Naive B cell (primary cell): ENCODE measurements around the gene NTM. TPM values are rescaled to one million over a fixed set of nuclear protein-coding genes. Genes with fewer than 3 reads are reported as not detected.

Experiments
- ATAC-seq, 2 donors: fragments of 150-1000 bp; cut with Tn5 transposase; 2 replicates each; pipeline ENCODE4 v1.10.0; 2021; ENCODE audit warnings: low read depth in 2 of 2, mild to moderate bottlenecking in 2 of 2, moderate library complexity in 2 of 2
- DNase-seq: peaks from one replicate; pipeline ENCODE4 v3.0.0; 2022
- H3K27ac Mint-ChIP-seq, 6 donors: one replicate each; pipeline ENCODE4 v1.8.0; 2020 to 2022; ENCODE audit warnings: mild to moderate bottlenecking in 6 of 6, mixed read lengths in 6 of 6, moderate library complexity in 5 of 6, inconsistent platforms in 2 of 6
- H3K27me3 Mint-ChIP-seq, 3 donors: one replicate each; pipeline ENCODE4 v1.8.0; 2021 to 2022; ENCODE audit warnings: mixed read lengths in 3 of 3, mild to moderate bottlenecking in 1 of 3
- H3K36me3 Mint-ChIP-seq, 2 donors: one replicate each; pipeline ENCODE4 v1.8.0; 2020 to 2022; ENCODE audit warnings: mixed read lengths in 2 of 2, inconsistent platforms in 1 of 2, mild to moderate bottlenecking in 1 of 2
- H3K4me1 Mint-ChIP-seq, 3 donors: one replicate each; pipeline ENCODE4 v1.8.0; 2020 to 2022; ENCODE audit warnings: mixed read lengths in 3 of 3, inconsistent platforms in 1 of 3, mild to moderate bottlenecking in 1 of 3, moderate library complexity in 1 of 3
- H3K4me3 Mint-ChIP-seq, 8 donors: one replicate each; pipeline ENCODE4 v1.8.0; 2020 to 2022; ENCODE audit warnings: mild to moderate bottlenecking in 8 of 8, mixed read lengths in 8 of 8, moderate library complexity in 8 of 8, inconsistent platforms in 2 of 8
- H3K9me3 Mint-ChIP-seq, 7 donors: one replicate each; pipeline ENCODE4 v1.8.0; 2020 to 2022; ENCODE audit warnings: mixed read lengths in 7 of 7, mild to moderate bottlenecking in 5 of 7, inconsistent platforms in 2 of 7, moderate library complexity in 1 of 7
- polyA plus RNA-seq, 6 donors: library from polyadenylated mRNA; unstranded; fragments of 300-500 nt; fragmentation: Illumina TruSeq; gene quantifications; one replicate each; pipeline ENCODE4 v1.2.3, GENCODE V29; 2021; ENCODE audit warnings: low read depth in 6 of 6

Gene NTM
- polyA plus RNA-seq, 6 donors from 2014 or later: not detected

GRCh38 chr11:132039521-132039920, 669.1 kb downstream of the NTM start:
- Mint-ChIP-seq H3K9me3 (peaks cover 0 to 8% (median 3%) of the 10 kb centered on the region in 7 donors), H3K4me3 (no peak overlapping the region), H3K4me1 (no peaks in the 10 kb centered on the region), H3K36me3 (no peaks in the 10 kb centered on the region), H3K27me3 (no peaks in the 10 kb centered on the region), H3K27ac (no peak overlapping the region)
- ATAC-seq (no peak), DNase-seq (no peak)

- DNase-seq (no peak), ATAC-seq (no peak)
- H3K27me3 Mint-ChIP-seq: no peaks in the 10 kb centered on the region
- no peaks in the 10 kb centered on the region for H3K36me3 Mint-ChIP-seq
- H3K9me3 Mint-ChIP-seq: peaks cover 0 to 8% (median 3%) of the 10 kb centered on the region in 7 donors
- H3K4me1 Mint-ChIP-seq: no peaks in the 10 kb centered on the region
- no peak overlapping the region for H3K27ac Mint-ChIP-seq
- no peak overlapping the region for H3K4me3 Mint-ChIP-seq
These were observed 671.9 kb downstream of the NTM start for GRCh38 chr11:132042296-132042695.

- H3K36me3 Mint-ChIP-seq: no peaks in the 10 kb centered on the region
- ATAC-seq (no peak), DNase-seq (no peak)
- no peak overlapping the region for H3K4me3 Mint-ChIP-seq
- H3K4me1 Mint-ChIP-seq: no peaks in the 10 kb centered on the region
- no peak overlapping the region for H3K27ac Mint-ChIP-seq
- H3K27me3 Mint-ChIP-seq: no peaks in the 10 kb centered on the region
- peaks cover 0 to 8% (median 2%) of the 10 kb centered on the region in 7 donors for H3K9me3 Mint-ChIP-seq
These were observed 673.3 kb downstream of the NTM start for GRCh38 chr11:132043714-132044113.

- Mint-ChIP-seq H3K4me1 (no peaks in the 10 kb centered on the region), H3K9me3 (peaks cover 0 to 8% (median 2%) of the 10 kb centered on the region in 7 donors), H3K27me3 (no peaks in the 10 kb centered on the region), H3K36me3 (no peaks in the 10 kb centered on the region), H3K4me3 (no peak overlapping the region), H3K27ac (no peak overlapping the region)
- DNase-seq: no peak
- ATAC-seq: no peak
These were observed 674.7 kb downstream of the NTM start for GRCh38 chr11:132045107-132045506.

GRCh38 chr11:132046288-132046865, 676.0 kb downstream of the NTM start:
- Mint-ChIP-seq H3K27ac (no peak overlapping the region), H3K27me3 (no peaks in the 10 kb centered on the region), H3K36me3 (no peaks in the 10 kb centered on the region), H3K4me1 (no peaks in the 10 kb centered on the region), H3K9me3 (peaks cover 0 to 4% (median 2%) of the 10 kb centered on the region in 7 donors), H3K4me3 (no peak overlapping the region)
- ATAC-seq (no peak), DNase-seq (no peak)

GRCh38 chr11:132047167-132047566, 676.8 kb downstream of the NTM start:
- ATAC-seq (no peak), DNase-seq (no peak)
- Mint-ChIP-seq H3K36me3 (no peaks in the 10 kb centered on the region), H3K9me3 (peaks cover 0 to 4% (median 2%) of the 10 kb centered on the region in 7 donors), H3K4me1 (no peaks in the 10 kb centered on the region), H3K4me3 (no peak overlapping the region), H3K27ac (no peak overlapping the region), H3K27me3 (no peaks in the 10 kb centered on the region)

- Mint-ChIP-seq H3K9me3 (peaks cover 0 to 4% (median 2%) of the 10 kb centered on the region in 7 donors), H3K27me3 (no peaks in the 10 kb centered on the region), H3K27ac (no peak overlapping the region), H3K4me1 (no peaks in the 10 kb centered on the region), H3K36me3 (no peaks in the 10 kb centered on the region), H3K4me3 (no peak overlapping the region)
- ATAC-seq (no peak), DNase-seq (no peak)
These were observed 677.6 kb downstream of the NTM start for GRCh38 chr11:132048040-132048439.

- Mint-ChIP-seq H3K36me3 (no peaks in the 10 kb centered on the region), H3K27me3 (no peaks in the 10 kb centered on the region), H3K27ac (no peak overlapping the region), H3K9me3 (peaks cover 0 to 3% (median 0%) of the 10 kb centered on the region in 7 donors), H3K4me1 (no peaks in the 10 kb centered on the region), H3K4me3 (no peak overlapping the region)
- ATAC-seq (no peak), DNase-seq (no peak)
These were observed 678.8 kb downstream of the NTM start for GRCh38 chr11:132049205-132049604.

GRCh38 chr11:132050049-132050448, 679.6 kb downstream of the NTM start:
- H3K27ac Mint-ChIP-seq: no peak overlapping the region
- H3K9me3 Mint-ChIP-seq: peaks cover 0 to 5% (median 0%) of the 10 kb centered on the region in 7 donors
- DNase-seq (no peak), ATAC-seq (no peak)
- peak overlapping the region in 1 of 8 donors; percentile 47 for H3K4me3 Mint-ChIP-seq
- no peaks in the 10 kb centered on the region for H3K27me3 Mint-ChIP-seq
- no peaks in the 10 kb centered on the region for H3K4me1 Mint-ChIP-seq
- H3K36me3 Mint-ChIP-seq: no peaks in the 10 kb centered on the region

- DNase-seq (no peak), ATAC-seq (no peak)
- peaks cover 0 to 4% (median 0%) of the 10 kb centered on the region in 7 donors for H3K9me3 Mint-ChIP-seq
- no peaks in the 10 kb centered on the region for H3K27me3 Mint-ChIP-seq
- no peaks in the 10 kb centered on the region for H3K4me1 Mint-ChIP-seq
- H3K27ac Mint-ChIP-seq: no peak overlapping the region
- no peak overlapping the region for H3K4me3 Mint-ChIP-seq
- no peaks in the 10 kb centered on the region for H3K36me3 Mint-ChIP-seq
These were observed 680.3 kb downstream of the NTM start for GRCh38 chr11:132050577-132051165.

- Mint-ChIP-seq H3K4me1 (no peaks in the 10 kb centered on the region), H3K27me3 (no peaks in the 10 kb centered on the region), H3K9me3 (peaks cover 0 to 4% (median 0%) of the 10 kb centered on the region in 7 donors), H3K27ac (no peak overlapping the region), H3K36me3 (no peaks in the 10 kb centered on the region), H3K4me3 (no peak overlapping the region)
- DNase-seq (no peak), ATAC-seq (no peak)
These were observed 681.3 kb downstream of the NTM start for GRCh38 chr11:132051704-132052103.

GRCh38 chr11:132052342-132052741, 681.9 kb downstream of the NTM start:
- Mint-ChIP-seq H3K27ac (no peak overlapping the region), H3K4me1 (no peaks in the 10 kb centered on the region), H3K27me3 (no peaks in the 10 kb centered on the region), H3K36me3 (no peaks in the 10 kb centered on the region), H3K4me3 (no peak overlapping the region), H3K9me3 (peaks cover 0 to 4% (median 0%) of the 10 kb centered on the region in 7 donors)
- DNase-seq (no peak), ATAC-seq (no peak)

- Mint-ChIP-seq H3K9me3 (peaks cover 0 to 4% (median 0%) of the 10 kb centered on the region in 7 donors), H3K27me3 (no peaks in the 10 kb centered on the region), H3K27ac (no peak overlapping the region), H3K4me3 (no peak overlapping the region), H3K36me3 (no peaks in the 10 kb centered on the region), H3K4me1 (no peaks in the 10 kb centered on the region)
- ATAC-seq (no peak), DNase-seq (no peak)
These were observed 682.5 kb downstream of the NTM start for GRCh38 chr11:132052904-132053303.

- no peaks in the 10 kb centered on the region for H3K4me1 Mint-ChIP-seq
- H3K27me3 Mint-ChIP-seq: no peaks in the 10 kb centered on the region
- no peak for ATAC-seq
- H3K27ac Mint-ChIP-seq: no peak overlapping the region
- DNase-seq: no peak
- peaks cover 0 to 6% (median under 1%) of the 10 kb centered on the region in 7 donors for H3K9me3 Mint-ChIP-seq
- no peak overlapping the region for H3K4me3 Mint-ChIP-seq
- no peaks in the 10 kb centered on the region for H3K36me3 Mint-ChIP-seq
These were observed 684.4 kb downstream of the NTM start for GRCh38 chr11:132054822-132055221.
